Caco-2 (cell line): Measurements from ENCODE around the gene SLC22A23. TPM values are rescaled to one million over a fixed set of nuclear protein-coding genes. Genes with fewer than 3 reads are reported as not detected.

ENCODE experiments used
- BruUV-seq: library from RNA; stranded (reverse); fragments of 400-500 nt; replicated peaks from 2 replicates; lab custom pipeline; 2021; lab: Mats Ljungman, UMichigan
- CTCF ChIA-PET: fragments of 300-600 bp; sonication (Branson Sonifier 250); formaldehyde crosslinking; loops from one replicate; lab custom pipeline; 2022; ENCODE audit warnings: antibody characterized with exemption; lab: Charles Lee
- POLR2A ChIA-PET: fragments of 300-600 bp; sonication (Branson Sonifier 250); formaldehyde crosslinking; loops from one replicate; lab custom pipeline; 2022; ENCODE audit warnings: antibody characterized with exemption; lab: Charles Lee
- DNase-seq, 2 experiments: peaks; one replicate each; pipeline versions ENCODE4 v3.0.0 to v3.0.0-alpha.2; 2020 to 2022
- H3K27me3 ChIP-seq: replicated peaks from 2 replicates; pipeline ENCODE4 v1.6.0; 2011; ENCODE audit warnings: low read length; ENCODE audit not compliant: control insufficient read depth, insufficient read depth
- H3K36me3 ChIP-seq: 2 replicates; pipeline ENCODE4 v1.5.1; 2011; ENCODE audit warnings: low read length; ENCODE audit not compliant: control insufficient read depth, insufficient read depth
- H3K4me1 ChIP-seq: fragments of 250-450 bp; sonication (Bioruptor Pico); 2 replicates; pipeline ENCODE4 v1.5.1; 2020; ENCODE audit warnings: mild to moderate bottlenecking
- H3K4me3 ChIP-seq: 2 replicates; pipeline ENCODE4 v1.5.1; 2011; ENCODE audit warnings: low read depth, mild to moderate bottlenecking, control low read depth, low read length
- H3K9me3 ChIP-seq: fragments of 250-450 bp; sonication (Bioruptor Pico); 2 replicates; pipeline ENCODE4 v1.5.1; 2020; ENCODE audit warnings: mild to moderate bottlenecking, moderate library complexity
- H3K27ac Mint-ChIP-seq: one replicate; pipeline ENCODE4 v1.8.0; 2022; ENCODE audit warnings: mixed read lengths; ENCODE audit not compliant: unreplicated experiment
- H3K27me3 Mint-ChIP-seq: one replicate; pipeline ENCODE4 v1.8.0; 2022; ENCODE audit warnings: mixed read lengths; ENCODE audit not compliant: insufficient read depth, unreplicated experiment
- H3K36me3 Mint-ChIP-seq: one replicate; pipeline ENCODE4 v1.8.0; 2022; ENCODE audit warnings: mild to moderate bottlenecking, mixed read lengths; ENCODE audit not compliant: insufficient read depth, unreplicated experiment
- H3K4me1 Mint-ChIP-seq: one replicate; pipeline ENCODE4 v1.8.0; 2022; ENCODE audit warnings: low read depth, mixed read lengths; ENCODE audit not compliant: unreplicated experiment
- H3K4me3 Mint-ChIP-seq: one replicate; pipeline ENCODE4 v1.8.0; 2022; ENCODE audit warnings: mild to moderate bottlenecking, moderate library complexity, mixed read lengths; ENCODE audit not compliant: unreplicated experiment
- H3K9me3 Mint-ChIP-seq: one replicate; pipeline ENCODE4 v1.8.0; 2022; ENCODE audit warnings: mixed read lengths; ENCODE audit not compliant: unreplicated experiment
- intact Hi-C: fragments of 100-400 bp; cut with micrococcal nuclease; formaldehyde crosslinking; loops from one replicate; pipeline ENCODE4 v1.10.0; 2022; ENCODE audit not compliant: unreplicated experiment
- total RNA-seq: library from RNA; stranded (reverse); gene quantifications from 2 replicates; pipeline ENCODE4 v1.2.3, GENCODE V29; 2022
- TF ChIP-seq, protein P1 (sequence below), 2 experiments: fragments of 200-600 bp in 1 of 2; IDR thresholded peaks; 1 replicate in 1 of 2; 2 replicates in 1 of 2; pipeline versions ENCODE4 v1.5.1 to v1.8.0; 2011 to 2022; ENCODE audit warnings: antibody characterized with exemption in 1 of 2, control low read depth in 1 of 2, inconsistent platforms in 1 of 2, low read depth in 1 of 2, low read length in 1 of 2, mild to moderate bottlenecking in 1 of 2, moderate library complexity in 1 of 2; ENCODE audit not compliant: insufficient read depth in 1 of 2, severe bottlenecking in 1 of 2, unreplicated experiment in 1 of 2

SLC22A23 gene
- total RNA-seq, 1 experiment from 2014 or later, result 45.5 TPM

DNA sequence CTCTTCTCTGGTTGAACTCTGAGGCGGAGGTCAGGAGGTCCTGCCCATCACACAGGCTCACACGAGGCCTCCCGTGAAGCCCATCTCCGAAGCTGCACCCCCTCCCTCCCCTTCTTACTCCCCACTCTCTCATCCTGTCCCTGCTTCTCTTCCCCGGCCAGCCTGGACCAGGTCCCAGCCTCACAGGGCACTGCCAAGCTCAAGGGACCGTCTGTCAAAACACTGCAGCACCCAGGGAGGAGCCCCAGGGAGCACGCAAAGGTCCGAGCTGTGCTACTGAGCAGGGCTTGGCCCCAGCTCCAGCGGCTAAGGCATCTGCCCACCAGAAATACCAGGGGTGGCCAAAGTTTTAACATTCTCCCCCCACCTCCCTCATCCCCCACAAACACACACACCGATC, 128.1 kb downstream of the SLC22A23 start:
- ChIA-PET CTCF (no interaction called here), POLR2A (no interaction called here)
- no TSS peak for BruUV-seq
- no peaks in the 10 kb centered on the region for H3K9me3 Mint-ChIP-seq
- H3K36me3 Mint-ChIP-seq, result peaks cover 8% of the 10 kb centered on the region
- no peak overlapping the region for H3K4me3 ChIP-seq
- no peak for DNase-seq
- H3K4me3 Mint-ChIP-seq, result no peak overlapping the region
- no peaks in the 10 kb centered on the region for H3K27me3 ChIP-seq
- H3K4me1 ChIP-seq, result no peaks in the 10 kb centered on the region; the same call in 1 of the 2 replicates
- TF ChIP-seq, protein P1, sequence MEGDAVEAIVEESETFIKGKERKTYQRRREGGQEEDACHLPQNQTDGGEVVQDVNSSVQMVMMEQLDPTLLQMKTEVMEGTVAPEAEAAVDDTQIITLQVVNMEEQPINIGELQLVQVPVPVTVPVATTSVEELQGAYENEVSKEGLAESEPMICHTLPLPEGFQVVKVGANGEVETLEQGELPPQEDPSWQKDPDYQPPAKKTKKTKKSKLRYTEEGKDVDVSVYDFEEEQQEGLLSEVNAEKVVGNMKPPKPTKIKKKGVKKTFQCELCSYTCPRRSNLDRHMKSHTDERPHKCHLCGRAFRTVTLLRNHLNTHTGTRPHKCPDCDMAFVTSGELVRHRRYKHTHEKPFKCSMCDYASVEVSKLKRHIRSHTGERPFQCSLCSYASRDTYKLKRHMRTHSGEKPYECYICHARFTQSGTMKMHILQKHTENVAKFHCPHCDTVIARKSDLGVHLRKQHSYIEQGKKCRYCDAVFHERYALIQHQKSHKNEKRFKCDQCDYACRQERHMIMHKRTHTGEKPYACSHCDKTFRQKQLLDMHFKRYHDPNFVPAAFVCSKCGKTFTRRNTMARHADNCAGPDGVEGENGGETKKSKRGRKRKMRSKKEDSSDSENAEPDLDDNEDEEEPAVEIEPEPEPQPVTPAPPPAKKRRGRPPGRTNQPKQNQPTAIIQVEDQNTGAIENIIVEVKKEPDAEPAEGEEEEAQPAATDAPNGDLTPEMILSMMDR (IDR thresholded peaks at IDR 0.05; ENCODE audit: insufficient read depth in 1 of 2, low read depth in 1 of 2, low read length in 1 of 2, severe bottlenecking in 1 of 2, unreplicated experiment in 1 of 2), result no peak
- intact Hi-C loops, result no loop called here
- H3K27me3 Mint-ChIP-seq, result no peaks in the 10 kb centered on the region
- H3K27ac Mint-ChIP-seq, result no peak overlapping the region
- H3K4me1 Mint-ChIP-seq, result peaks cover 13% of the 10 kb centered on the region
- H3K36me3 ChIP-seq, result no peaks in the 10 kb centered on the region; the same call in 1 of the 2 replicates
- no peaks in the 10 kb centered on the region for H3K9me3 ChIP-seq

DNA sequence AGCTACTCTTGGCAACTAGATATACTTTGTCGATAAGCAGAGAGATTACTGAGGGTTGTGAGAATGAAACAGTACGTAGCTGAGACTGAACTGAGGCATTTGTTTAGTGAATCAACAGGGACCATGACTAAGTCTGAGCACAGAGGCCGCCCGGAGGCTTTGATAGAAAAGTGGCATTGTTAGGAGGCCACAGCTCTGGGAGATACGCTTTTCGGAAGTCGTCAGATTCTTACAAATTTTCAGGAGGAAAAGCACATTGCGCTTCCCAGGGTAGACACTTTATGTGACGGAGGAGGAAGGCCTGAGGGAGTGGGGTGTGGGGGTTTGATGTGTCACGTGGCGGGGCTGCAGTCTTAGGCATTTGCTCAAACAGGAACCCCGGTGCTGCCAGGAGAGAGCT, 128.7 kb downstream of the SLC22A23 start:
- intact Hi-C loops, result no loop called here
- Mint-ChIP-seq H3K27ac (no peak overlapping the region), H3K36me3 (peaks cover 11% of the 10 kb centered on the region), H3K4me1 (peaks cover 13% of the 10 kb centered on the region), H3K27me3 (no peaks in the 10 kb centered on the region), H3K9me3 (no peaks in the 10 kb centered on the region), H3K4me3 (no peak overlapping the region)
- CTCF ChIA-PET, result no interaction called here
- no peak overlapping the region for H3K4me3 ChIP-seq
- TF ChIP-seq, protein P1 (IDR thresholded peaks at IDR 0.05; ENCODE audit: insufficient read depth in 1 of 2, low read depth in 1 of 2, low read length in 1 of 2, severe bottlenecking in 1 of 2, unreplicated experiment in 1 of 2), result no peak
- H3K27me3 ChIP-seq, result no peaks in the 10 kb centered on the region
- H3K4me1 ChIP-seq, result no peaks in the 10 kb centered on the region; the same call in 1 of the 2 replicates
- POLR2A ChIA-PET, result no interaction called here
- H3K9me3 ChIP-seq, result no peaks in the 10 kb centered on the region
- BruUV-seq, result no TSS peak
- no peaks in the 10 kb centered on the region; the same call in 1 of the 2 replicates for H3K36me3 ChIP-seq
- no peak for DNase-seq

DNA sequence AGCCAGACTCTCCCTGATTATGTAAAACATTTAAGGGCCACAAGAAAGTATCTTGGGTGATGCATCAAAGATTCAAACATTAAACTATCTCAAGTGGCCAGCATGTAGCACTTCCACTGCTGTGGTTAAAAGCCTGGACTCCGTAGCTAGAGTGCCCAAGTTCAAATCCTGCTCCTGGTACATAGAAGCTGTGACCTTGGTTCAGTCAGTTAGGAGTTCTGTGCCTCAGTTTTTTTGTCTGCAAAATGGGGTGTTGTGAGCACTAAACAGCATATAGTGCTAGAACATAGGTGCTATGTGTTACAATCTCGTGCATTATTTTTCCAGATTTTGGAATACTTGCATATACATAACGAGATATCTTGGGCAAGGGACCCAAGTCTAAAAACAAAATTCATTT, 129.4 kb downstream of the SLC22A23 start:
- Mint-ChIP-seq H3K36me3 (peaks cover 19% of the 10 kb centered on the region), H3K27ac (no peak overlapping the region)

More for the DNA sequence above, 129.4 kb downstream of the SLC22A23 start:
- ChIA-PET CTCF (no interaction called here), POLR2A (no interaction called here)
- no peaks in the 10 kb centered on the region for H3K9me3 Mint-ChIP-seq
- no peak overlapping the region for H3K4me3 Mint-ChIP-seq
- H3K9me3 ChIP-seq, result no peaks in the 10 kb centered on the region
- TF ChIP-seq, protein P1 (IDR thresholded peaks at IDR 0.05; ENCODE audit: insufficient read depth in 1 of 2, low read depth in 1 of 2, low read length in 1 of 2, severe bottlenecking in 1 of 2, unreplicated experiment in 1 of 2), result no peak
- no TSS peak for BruUV-seq
- intact Hi-C loops, result no loop called here
- no peak for DNase-seq
- H3K4me3 ChIP-seq, result no peak overlapping the region
- no peaks in the 10 kb centered on the region for H3K27me3 Mint-ChIP-seq
- peaks cover 13% of the 10 kb centered on the region for H3K4me1 Mint-ChIP-seq
- H3K4me1 ChIP-seq, result no peaks in the 10 kb centered on the region; the same call in 1 of the 2 replicates
- no peaks in the 10 kb centered on the region for H3K27me3 ChIP-seq
- H3K36me3 ChIP-seq, result no peaks in the 10 kb centered on the region; the same call in 1 of the 2 replicates
